K562 (cell line): Measurements from ENCODE around the gene SLC39A13. TPM values are rescaled to one million over a fixed set of nuclear protein-coding genes. Genes with fewer than 3 reads are reported as not detected.

Experiments used
- CLOCK ChIP-seq: fragments of 250-450 bp; sonication (Bioruptor Pico); IDR thresholded peaks from 2 replicates; pipeline ENCODE4 v1.4.0; 2020; ENCODE audit warnings: mild to moderate bottlenecking, moderate library complexity, borderline replicate concordance
- ELF1 ChIP-seq: fragments of 200-800 bp; sonication (Bioruptor generic); IDR thresholded peaks from 2 replicates; pipeline ENCODE4 v1.6.1; 2016; ENCODE audit warnings: missing genetic modification characterization, missing compliant biosample characterization
- FOS ChIP-seq: IDR thresholded peaks from 3 replicates; pipeline ENCODE4 v1.6.1; 2011; ENCODE audit not compliant: insufficient read length; ENCODE audit errors: extremely low read depth
- GABPA ChIP-seq: fragments of 200-800 bp; sonication (Bioruptor generic); conservative IDR thresholded peaks from 2 replicates; pipeline ENCODE4 v1.6.1; 2016; ENCODE audit warnings: low read depth, missing genetic modification characterization, missing compliant biosample characterization
- HDAC1 ChIP-seq, 2 experiments: fragments of 450-650 bp; IDR thresholded peaks; 2 replicates each; pipeline ENCODE4 v1.6.1; 2016 to 2017; ENCODE audit warnings: inconsistent platforms in 1 of 2, mild to moderate bottlenecking in 1 of 2, moderate library complexity in 1 of 2
- JUN ChIP-seq, 2 experiments: sonication (generic) in 1 of 2; formaldehyde crosslinking in 1 of 2; IDR thresholded peaks; 2 replicates each; pipeline versions ENCODE4 v1.6.1 to v1.8.0; 2012 to 2022; ENCODE audit warnings: borderline replicate concordance in 2 of 2, mild to moderate bottlenecking in 2 of 2, improper control_type of control experiment in 1 of 2, low read depth in 1 of 2, low read length in 1 of 2, missing genetic modification reagents in 1 of 2
- KLF10 ChIP-seq: fragments of 250-450 bp; sonication (Bioruptor Pico); IDR thresholded peaks from 2 replicates; pipeline ENCODE4 v1.6.1; 2021; ENCODE audit warnings: matching md5 sums
- MECOM ChIP-seq: fragments of 250-450 bp; sonication (Bioruptor Pico); IDR thresholded peaks from 2 replicates; pipeline ENCODE4 v1.8.0; 2022; ENCODE audit warnings: inconsistent platforms
- NR1H2 ChIP-seq: sonication (generic); formaldehyde crosslinking; IDR thresholded peaks from 2 replicates; pipeline ENCODE4 v1.4.0; 2020; ENCODE audit warnings: mild to moderate bottlenecking, missing genetic modification reagents
- SMAD1 ChIP-seq: fragments of 150-350 bp; IDR thresholded peaks from 2 replicates; pipeline ENCODE4 v1.6.1; 2014; ENCODE audit warnings: low read length, low read depth; ENCODE audit not compliant: partially characterized antibody
- SMARCA4 ChIP-seq: fragments of 450-650 bp; IDR thresholded peaks from 2 replicates; pipeline ENCODE4 v1.6.1; 2016
- SPI1 ChIP-seq: IDR thresholded peaks from 2 replicates; pipeline ENCODE4 v1.6.1; 2011; ENCODE audit warnings: low read depth, low read length, control low read depth, borderline replicate concordance
- TCFL5 ChIP-seq: fragments of 250-450 bp; sonication (Bioruptor Pico); conservative IDR thresholded peaks from 2 replicates; pipeline ENCODE4 v1.6.1; 2021; ENCODE audit warnings: mild to moderate bottlenecking, moderate library complexity, matching md5 sums
- TFAM ChIP-seq: fragments of 250-450 bp; sonication (Bioruptor Pico); conservative IDR thresholded peaks from 2 replicates; pipeline ENCODE4 v1.5.0; 2021; ENCODE audit warnings: mild to moderate bottlenecking, moderate library complexity
- THRB ChIP-seq: fragments of 450-650 bp; formaldehyde crosslinking; conservative IDR thresholded peaks from 2 replicates; pipeline ENCODE4 v1.4.0; 2022; ENCODE audit warnings: mild to moderate bottlenecking, missing genetic modification characterization
- ZNF140 ChIP-seq: fragments of 250-450 bp; sonication (Bioruptor Pico); IDR thresholded peaks from 2 replicates; pipeline ENCODE4 v1.8.0; 2021; ENCODE audit warnings: moderate library complexity, mild to moderate bottlenecking, inconsistent platforms
- ZNF512 ChIP-seq: IDR thresholded peaks from 2 replicates; pipeline ENCODE4 v1.6.1; 2016; ENCODE audit warnings: missing genetic modification characterization, missing compliant biosample characterization
- polyA plus RNA-seq, 8 experiments: library from polyadenylated mRNA; depleted of rRNA in 4 of 8; stranded (reverse) in 5 of 8; unstranded in 3 of 8; fragments of >200 nt; fragmentation: Nextera tagmentation in 2 of 8; fragmentation: Illumina TruSeq in 1 of 8; extraction: Ambion mirVana in 2 of 8; extraction: Trizol in 1 of 8; gene quantifications; 2 replicates each; pipeline versions ENCODE4 v1.2.1 to v1.2.3, GENCODE V29; 2011 to 2014; ENCODE audit warnings: inconsistent platforms in 1 of 8, missing spikeins in 1 of 8
- total RNA-seq, 7 experiments: library from RNA; depleted of rRNA in 6 of 7; stranded (reverse); fragments of >200 nt in 6 of 7; fragmentation: Illumina TruSeq in 2 of 7; extraction: Trizol in 2 of 7; gene quantifications; 2 replicates each; pipeline versions ENCODE4 v1.2.1 to v1.2.3, GENCODE V29; 2011 to 2021; ENCODE audit warnings: low replicate concordance in 1 of 7

The SLC39A13 gene
- total and polyA plus RNA-seq, 9 of the 15 experiments (the other 6 are each of a cell fraction or from before 2014, with no cell fraction given) = 0.17 to 15.9 (median 3.2) TPM

- TF ChIP-seq JUN (IDR thresholded peaks at IDR 0.05; ENCODE audit: borderline replicate concordance, low read depth, low read length) = 0 out of 2 replicates have a peak, but pooled peaks have one; percentile 27
- no peak for TF ChIP-seq JUN (CRISPR knock-in tag; IDR thresholded peaks at IDR 0.05; ENCODE audit: borderline replicate concordance)
- no peak for TF ChIP-seq CLOCK (CRISPR knock-in tag)
- TF ChIP-seq ZNF140 = no peak
- no peak for TF ChIP-seq TCFL5
- 0 out of 2 replicates have a peak, but pooled peaks have one; percentile 19 for TF ChIP-seq ZNF512 (tag)
- no peak for TF ChIP-seq THRB (CRISPR knock-in tag)
- peak; percentile 63 for TF ChIP-seq SMAD1
- TF ChIP-seq HDAC1 (IDR thresholded peaks at IDR 0.05) = peak in 1 of 2 experiments; percentile 74; a peak in 3 of 4 replicates
- TF ChIP-seq TFAM = no peak
- TF ChIP-seq FOS = no peak
- TF ChIP-seq KLF10 (CRISPR knock-in tag) = no peak
- TF ChIP-seq MECOM (CRISPR knock-in tag) = no peak
- TF ChIP-seq ELF1 (tag) = no peak
- TF ChIP-seq NR1H2 (CRISPR knock-in tag) = no peak
- TF ChIP-seq SPI1 = no peak
- TF ChIP-seq GABPA (tag) = no peak
- peak; percentile 64; the same call in 1 of the 2 replicates for TF ChIP-seq SMARCA4
Observed at GRCh38 chr11:47376525-47377371, 31.6 kb upstream of the SLC39A13 start (continued).
